NCI-H1436 treated with DMSO at 0.1 percent for 48 hours (cell line): ENCODE results near the gene TMEM217.
A peak's percentile ranks its signal among the peaks of the same experiment; 100 is the strongest.
"Not testable (repeated sequence)": the region's sequence is repeated elsewhere in the genome, so short reads cannot be mapped to it uniquely, and the experiment has no call there.

Experiments
- DNase-seq: peaks from one replicate; lab custom pipeline; 2025; lab: John Stamatoyannopoulos, UW

Gene TMEM217

GRCh38 chr6:37257634-37258404 lies at the start of gene TMEM217, which contains the start of gene TBC1D22B:
Gene TMEM217, minus strand, starts transcription at chr6:37258144. Its CDS starts 39,114 bp downstream, at chr6:37219030.
Gene TBC1D22B, plus strand, starts transcription at chr6:37257772. Its CDS starts 146 bp downstream, at chr6:37257918.
- peak; percentile 74 for DNase-seq

- not testable (repeated sequence) for DNase-seq
Observed at GRCh38 chr6:37307484-37307883, 49.5 kb upstream of the TMEM217 start.

- DNase-seq: no peak
Observed at GRCh38 chr6:37306624-37307222, 48.8 kb upstream of the TMEM217 start.

GRCh38 chr6:37305841-37306425 lies 48.0 kb upstream of the TMEM217 start:
- no peak for DNase-seq

- DNase-seq: no peak
Observed at GRCh38 chr6:37304766-37305165, 46.8 kb upstream of the TMEM217 start.

GRCh38 chr6:37303891-37304503 lies 46.1 kb upstream of the TMEM217 start:
- DNase-seq: no peak

- DNase-seq: no peak
Observed at GRCh38 chr6:37303091-37303660, 45.2 kb upstream of the TMEM217 start.

- DNase-seq: no peak
Observed at GRCh38 chr6:37302086-37302686, 44.2 kb upstream of the TMEM217 start.

GRCh38 chr6:37299990-37300389 lies 42.0 kb upstream of the TMEM217 start:
- no peak for DNase-seq

GRCh38 chr6:37298958-37299357 lies 41.0 kb upstream of the TMEM217 start:
- DNase-seq: no peak

GRCh38 chr6:37297637-37298036 lies 39.7 kb upstream of the TMEM217 start:
- DNase-seq: not testable (repeated sequence)

- no peak for DNase-seq
Observed at GRCh38 chr6:37293426-37293825, 35.5 kb upstream of the TMEM217 start.

- DNase-seq: no peak
Observed at GRCh38 chr6:37289931-37290330, 32.0 kb upstream of the TMEM217 start.

- DNase-seq: no peak
Observed at GRCh38 chr6:37288247-37288646, 30.3 kb upstream of the TMEM217 start.

- no peak for DNase-seq
Observed at GRCh38 chr6:37287519-37288157, 29.7 kb upstream of the TMEM217 start.

GRCh38 chr6:37285861-37286311 lies 27.9 kb upstream of the TMEM217 start:
- DNase-seq: no peak

GRCh38 chr6:37284781-37285180 lies 26.8 kb upstream of the TMEM217 start:
- no peak for DNase-seq

- DNase-seq: no peak
Observed at GRCh38 chr6:37283671-37284151, 25.8 kb upstream of the TMEM217 start.

- no peak for DNase-seq
Observed at GRCh38 chr6:37283268-37283667, 25.3 kb upstream of the TMEM217 start.

GRCh38 chr6:37282371-37282770 lies 24.4 kb upstream of the TMEM217 start:
- DNase-seq: no peak
